Fibroblast of mammary gland (primary cell): ENCODE results near the gene CLCN3.

Source experiments
- DNase-seq: peaks from one replicate; pipeline ENCODE4 v3.0.0-alpha.2; 2010; ENCODE audit warnings: low read depth
- H3K4me3 ChIP-seq: 2 replicates; pipeline ENCODE4 v1.5.1; 2011; ENCODE audit warnings: low read depth, mild to moderate bottlenecking, low read length, moderate library complexity; ENCODE audit not compliant: control insufficient read depth
- TF ChIP-seq, protein P1 (sequence below): conservative IDR thresholded peaks from 2 replicates; pipeline ENCODE4 v1.5.1; 2011; ENCODE audit warnings: low read depth, low read length, inconsistent platforms; ENCODE audit not compliant: control insufficient read depth, insufficient read depth

Gene CLCN3

DNA sequence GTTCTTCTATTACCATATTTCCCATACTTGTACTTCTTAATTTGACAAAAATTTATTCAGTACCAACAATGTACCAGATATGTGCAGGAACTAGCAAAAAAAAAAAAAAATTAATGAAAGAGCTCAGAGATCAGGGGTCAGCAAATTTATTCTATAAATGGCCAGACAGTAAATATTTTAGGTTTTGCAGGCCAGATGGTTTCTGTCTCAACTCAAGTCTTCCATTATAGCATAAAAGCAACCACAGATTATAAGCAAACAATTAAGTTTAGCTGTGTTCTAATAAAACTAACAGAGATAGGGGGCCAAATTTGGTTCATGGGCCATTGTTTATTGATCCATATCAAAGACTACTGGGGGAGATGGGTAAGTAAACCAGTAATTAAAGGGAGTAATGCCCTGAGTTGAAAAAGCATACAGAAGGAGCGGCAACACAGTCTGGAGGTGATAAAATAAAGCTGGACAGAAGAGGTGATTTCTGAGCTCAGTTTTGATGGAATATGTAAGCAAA lies 27.3 kb upstream of the CLCN3 start:
- no peak overlapping the region for H3K4me3 ChIP-seq
- DNase-seq, result no peak
- TF ChIP-seq, protein P1, sequence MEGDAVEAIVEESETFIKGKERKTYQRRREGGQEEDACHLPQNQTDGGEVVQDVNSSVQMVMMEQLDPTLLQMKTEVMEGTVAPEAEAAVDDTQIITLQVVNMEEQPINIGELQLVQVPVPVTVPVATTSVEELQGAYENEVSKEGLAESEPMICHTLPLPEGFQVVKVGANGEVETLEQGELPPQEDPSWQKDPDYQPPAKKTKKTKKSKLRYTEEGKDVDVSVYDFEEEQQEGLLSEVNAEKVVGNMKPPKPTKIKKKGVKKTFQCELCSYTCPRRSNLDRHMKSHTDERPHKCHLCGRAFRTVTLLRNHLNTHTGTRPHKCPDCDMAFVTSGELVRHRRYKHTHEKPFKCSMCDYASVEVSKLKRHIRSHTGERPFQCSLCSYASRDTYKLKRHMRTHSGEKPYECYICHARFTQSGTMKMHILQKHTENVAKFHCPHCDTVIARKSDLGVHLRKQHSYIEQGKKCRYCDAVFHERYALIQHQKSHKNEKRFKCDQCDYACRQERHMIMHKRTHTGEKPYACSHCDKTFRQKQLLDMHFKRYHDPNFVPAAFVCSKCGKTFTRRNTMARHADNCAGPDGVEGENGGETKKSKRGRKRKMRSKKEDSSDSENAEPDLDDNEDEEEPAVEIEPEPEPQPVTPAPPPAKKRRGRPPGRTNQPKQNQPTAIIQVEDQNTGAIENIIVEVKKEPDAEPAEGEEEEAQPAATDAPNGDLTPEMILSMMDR, result no peak

DNA sequence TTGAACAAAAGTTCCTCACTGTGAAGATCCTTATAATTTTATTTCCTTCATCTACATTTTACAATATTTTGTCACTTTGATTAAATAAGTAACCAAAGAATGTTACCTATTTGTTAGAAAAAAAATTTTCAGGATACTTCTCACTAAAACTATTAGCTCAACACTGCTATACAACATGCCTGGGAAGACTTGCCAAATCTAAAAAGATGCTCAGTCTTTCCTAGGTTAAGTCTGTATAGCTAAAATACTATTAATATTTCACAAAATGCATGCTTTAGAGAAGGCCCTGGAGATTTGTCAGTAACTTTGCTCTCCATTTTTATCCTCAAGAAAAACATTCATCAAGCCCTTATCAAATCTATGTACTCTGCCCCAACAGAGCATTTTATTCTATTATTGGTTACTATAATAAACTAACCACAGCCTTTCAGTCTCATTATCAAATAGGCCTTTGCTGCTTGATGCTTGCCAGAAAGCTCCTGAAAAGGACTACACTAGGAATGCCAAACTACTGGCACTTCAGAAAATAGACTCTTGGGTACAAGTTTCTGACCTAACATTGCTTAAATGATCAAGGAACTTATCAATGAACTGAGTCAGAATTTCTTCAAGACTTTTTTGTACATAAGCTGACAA lies 25.7 kb upstream of the CLCN3 start:
- TF ChIP-seq, protein P1, result no peak
- DNase-seq, result no peak
- H3K4me3 ChIP-seq, result no peak overlapping the region

DNA sequence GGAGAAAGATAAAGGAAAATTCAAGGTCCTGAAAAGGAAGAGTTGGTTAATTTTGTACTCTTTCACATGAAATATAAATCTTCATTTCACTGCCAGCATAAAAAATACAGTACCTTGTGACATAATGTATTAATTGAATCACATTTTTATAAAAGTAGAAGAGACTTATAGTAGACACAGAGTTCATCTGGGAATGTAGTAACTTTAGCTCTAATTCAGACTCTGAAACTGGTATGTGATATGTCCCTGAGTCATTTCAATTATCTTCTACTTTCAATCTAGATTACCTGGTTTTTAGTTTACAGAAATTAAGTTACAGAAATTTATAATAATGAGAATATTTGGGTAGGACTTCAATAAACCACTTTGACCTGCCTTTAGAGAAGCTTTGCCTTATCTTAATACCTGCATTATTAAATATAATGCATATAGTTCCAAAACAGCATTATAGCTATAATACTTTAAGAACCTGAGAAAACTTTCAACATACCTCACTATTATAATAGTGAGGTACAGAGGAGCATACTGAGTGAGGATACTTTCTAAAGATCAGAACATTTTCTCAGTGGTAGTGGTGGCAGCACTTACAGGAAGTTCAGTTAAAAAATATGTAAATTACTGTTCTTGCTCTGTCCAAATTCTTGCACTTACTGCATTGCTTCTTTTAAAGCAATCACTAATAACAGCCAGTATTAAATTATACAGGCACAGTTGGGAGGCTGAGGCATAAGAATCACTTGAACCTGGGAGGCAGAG lies 19.2 kb upstream of the CLCN3 start:
- H3K4me3 ChIP-seq, result no peak overlapping the region
- DNase-seq, result no peak
- TF ChIP-seq, protein P1, result no peak

DNA sequence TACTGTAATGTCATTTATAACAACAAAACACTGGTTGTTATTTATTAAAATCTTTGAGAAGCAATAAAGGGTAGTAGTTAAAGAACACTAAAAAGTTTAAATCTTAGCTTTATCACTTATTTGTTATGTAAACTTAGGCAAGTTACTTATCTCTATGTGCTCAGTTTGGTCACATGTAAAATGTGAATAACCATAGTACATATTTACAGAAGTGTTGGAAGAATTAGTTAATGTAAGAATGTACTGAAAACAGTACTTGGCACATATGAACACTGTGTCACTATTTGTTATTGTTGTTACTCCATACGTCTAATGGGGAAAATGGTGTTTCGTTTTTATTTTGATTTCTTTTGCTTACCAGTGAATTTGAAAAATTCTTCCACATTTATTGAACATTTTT lies 17.1 kb upstream of the CLCN3 start:
- no peak overlapping the region for H3K4me3 ChIP-seq

DNA sequence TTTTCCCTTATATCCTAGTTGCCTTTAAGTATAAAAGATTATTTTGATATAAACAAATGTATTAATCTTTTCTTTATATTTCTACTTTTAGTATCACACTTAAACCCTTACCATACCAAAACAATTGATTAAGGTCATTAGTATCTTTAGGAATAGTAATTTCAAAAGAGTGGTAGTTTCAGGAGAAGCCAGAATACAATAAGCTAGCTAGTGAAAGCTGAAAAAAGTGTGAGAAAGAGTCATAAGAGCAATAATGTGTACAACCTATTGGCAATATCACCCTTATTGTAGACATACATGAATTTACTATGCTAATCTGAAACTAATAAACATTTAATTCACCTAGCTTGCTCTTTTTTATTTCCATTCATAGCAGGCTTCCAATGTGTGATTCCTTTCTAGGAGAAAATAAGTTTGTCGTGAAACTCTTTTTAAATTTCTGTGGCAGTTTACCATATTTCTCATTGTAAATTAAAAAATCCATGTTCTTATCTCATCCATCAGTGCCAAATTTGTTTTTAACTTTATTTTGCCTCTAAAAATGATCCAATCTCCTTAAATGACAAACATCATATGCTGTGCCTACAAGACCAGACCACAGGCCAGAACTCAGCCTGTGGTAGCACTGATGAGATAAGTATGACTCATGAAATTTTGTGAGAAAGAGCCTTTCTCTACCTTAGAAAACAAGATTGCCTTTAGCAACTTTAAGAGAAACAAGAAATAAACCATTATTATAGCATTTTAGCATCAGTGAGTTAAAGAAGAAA lies 16.1 kb upstream of the CLCN3 start:
- peak; percentile 85 for DNase-seq
- H3K4me3 ChIP-seq, result no peak overlapping the region
- TF ChIP-seq, protein P1, result no peak

More for the DNA sequence above, 17.1 kb upstream of the CLCN3 start:
- no peak for DNase-seq
- TF ChIP-seq, protein P1, result no peak

DNA sequence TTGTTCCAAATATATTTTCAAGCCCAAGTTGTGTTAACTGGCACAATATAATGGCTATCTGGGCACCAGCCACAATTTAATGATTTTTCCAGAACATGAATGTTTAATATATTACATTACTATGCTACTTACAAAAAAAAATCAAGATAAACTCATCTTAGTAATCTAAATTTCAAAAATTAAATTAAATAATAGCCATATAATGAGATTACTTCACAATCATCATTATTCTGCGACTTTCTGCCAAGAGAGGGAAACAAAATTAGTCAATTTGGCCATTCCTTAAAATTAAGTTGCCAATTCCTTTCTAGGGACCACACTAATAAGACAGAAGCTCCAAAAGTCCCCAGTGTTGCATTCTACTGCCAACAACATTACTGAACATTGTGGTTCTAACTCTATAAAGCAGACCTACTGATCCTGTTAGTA lies 15.5 kb upstream of the CLCN3 start:
- DNase-seq, result no peak
- H3K4me3 ChIP-seq, result no peak overlapping the region
- TF ChIP-seq, protein P1, result no peak
